ENCODE results near the gene ZNF90.
"Not testable (repeated sequence)": the region's sequence is repeated elsewhere in the genome, so short reads cannot be mapped to it uniquely, and the experiment has no call there.

ZNF90 gene

DNA sequence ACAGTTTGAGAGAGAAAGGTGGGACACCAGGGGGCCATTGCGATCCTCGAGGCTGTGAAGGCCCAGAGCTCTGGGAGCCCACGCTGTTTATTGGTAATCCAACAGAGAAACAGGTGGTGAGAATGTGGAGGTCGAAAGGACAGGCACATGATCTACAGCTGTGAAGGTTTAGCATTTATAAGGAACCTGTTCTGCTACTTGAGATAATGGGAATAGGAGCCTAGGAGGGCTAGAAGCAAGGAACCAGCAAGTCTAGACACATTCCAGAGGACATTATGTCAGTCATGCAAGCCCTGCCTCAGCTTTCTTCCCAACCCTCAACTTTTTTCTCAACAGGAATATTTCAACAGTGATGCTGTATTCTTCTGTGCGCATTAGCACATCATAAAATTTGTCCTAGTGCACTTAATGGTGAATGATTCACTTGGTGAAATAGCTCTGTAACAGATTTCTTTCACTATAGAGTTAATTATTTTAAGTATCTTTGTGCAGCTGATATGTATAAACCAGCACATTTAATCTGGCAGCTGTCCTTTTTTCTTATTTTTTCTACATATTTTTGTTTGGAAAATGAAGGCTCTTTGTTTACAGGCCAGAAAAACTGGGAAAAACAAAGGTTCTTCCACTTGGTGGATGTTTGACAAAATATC is 25.4 kb downstream of the ZNF90 start:
- DNase-seq, result no peak

DNA sequence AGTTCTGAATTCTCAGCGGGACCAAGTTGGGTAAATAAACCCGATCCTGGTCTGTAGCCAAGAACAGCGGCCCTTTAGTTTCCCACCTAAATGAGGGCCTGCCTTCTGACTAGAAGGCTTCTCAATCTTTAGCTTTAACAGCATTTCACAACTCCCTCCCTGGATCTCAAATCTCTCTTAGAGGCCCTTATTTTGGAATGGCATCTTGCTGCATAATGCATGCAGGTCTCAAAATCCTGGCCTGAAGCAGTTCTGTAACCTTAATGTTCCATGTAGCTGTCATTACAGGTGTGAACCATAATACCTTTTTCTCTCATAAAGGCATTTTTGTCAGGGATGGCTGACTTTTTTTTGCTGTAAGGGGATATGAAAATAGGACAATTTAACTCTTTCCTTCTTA is 29.5 kb downstream of the ZNF90 start:
- no peak for DNase-seq

DNA sequence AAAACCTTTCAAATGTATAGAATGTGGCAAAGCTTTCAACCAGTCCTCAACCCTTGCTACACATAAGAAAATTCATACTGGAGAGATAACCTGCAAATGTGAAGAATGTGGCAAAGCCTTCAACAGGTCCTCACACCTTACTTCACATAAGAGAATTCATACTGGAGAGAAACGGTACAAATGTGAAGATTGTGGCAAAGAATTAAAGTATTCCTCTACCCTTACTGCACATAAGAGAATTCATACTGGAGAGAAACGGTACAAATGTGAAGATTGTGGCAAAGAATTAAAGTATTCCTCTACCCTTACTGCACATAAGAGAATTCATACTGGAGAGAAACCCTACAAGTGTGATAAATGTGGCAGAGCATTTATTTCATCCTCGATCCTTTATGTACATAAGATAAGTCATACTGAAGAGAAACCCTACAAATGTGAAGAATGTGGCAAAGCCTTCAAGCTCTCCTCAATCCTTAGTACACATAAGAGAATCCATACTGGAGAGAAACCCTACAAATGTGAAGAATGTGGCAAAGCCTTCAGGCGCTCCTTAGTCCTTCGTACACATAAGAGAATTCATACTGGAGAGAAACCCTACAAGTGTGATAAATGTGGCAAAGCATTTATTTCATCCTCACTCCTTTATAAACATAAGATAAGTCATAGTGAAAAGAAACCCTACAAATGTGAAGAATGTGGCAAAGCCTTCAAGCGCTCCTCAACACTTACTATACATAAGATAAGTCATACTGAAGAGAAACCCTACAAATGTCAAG is 40.5 kb downstream of the ZNF90 start:
- not testable (repeated sequence) for DNase-seq

DNA sequence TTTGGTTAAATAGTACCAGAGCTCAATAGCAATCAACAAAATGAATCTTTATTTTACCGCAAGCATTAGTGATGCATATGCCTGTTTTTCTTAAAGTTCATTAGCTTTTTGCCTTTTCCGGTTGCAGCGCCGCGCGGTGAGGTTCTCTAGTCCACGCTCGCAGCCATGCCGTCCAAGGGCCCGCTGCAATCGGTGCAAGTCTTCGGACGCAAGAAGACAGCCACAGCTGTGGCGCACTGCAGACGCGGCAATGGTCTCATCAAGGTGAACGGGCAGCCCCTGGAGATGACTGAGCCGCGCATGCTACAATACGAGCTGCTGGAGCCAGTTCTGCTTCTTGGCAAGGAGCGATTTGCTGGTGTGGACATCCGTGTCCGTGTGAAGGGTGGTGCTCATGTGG is 47.1 kb downstream of the ZNF90 start:
- DNase-seq, result no peak

DNA sequence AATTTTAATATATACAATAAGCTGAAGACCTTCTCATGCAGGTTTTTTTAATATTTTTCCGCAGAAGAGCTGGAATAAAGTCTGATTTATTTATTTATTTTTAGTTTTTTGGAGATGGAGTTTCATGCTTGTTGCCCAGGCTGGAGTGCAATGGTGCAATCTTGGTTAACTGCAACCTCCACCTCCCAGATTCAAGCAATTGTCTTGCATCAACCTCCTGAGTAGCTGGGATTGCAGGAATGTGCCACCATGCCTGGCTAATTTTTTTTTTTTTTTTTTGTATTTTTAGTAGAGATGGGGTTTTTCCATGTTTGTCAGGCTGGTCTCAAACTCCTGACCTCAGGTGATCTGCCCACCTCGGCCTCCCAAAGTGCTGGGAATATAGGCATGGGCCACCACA is 55.1 kb downstream of the ZNF90 start:
- DNase-seq, result not testable (repeated sequence)

DNA sequence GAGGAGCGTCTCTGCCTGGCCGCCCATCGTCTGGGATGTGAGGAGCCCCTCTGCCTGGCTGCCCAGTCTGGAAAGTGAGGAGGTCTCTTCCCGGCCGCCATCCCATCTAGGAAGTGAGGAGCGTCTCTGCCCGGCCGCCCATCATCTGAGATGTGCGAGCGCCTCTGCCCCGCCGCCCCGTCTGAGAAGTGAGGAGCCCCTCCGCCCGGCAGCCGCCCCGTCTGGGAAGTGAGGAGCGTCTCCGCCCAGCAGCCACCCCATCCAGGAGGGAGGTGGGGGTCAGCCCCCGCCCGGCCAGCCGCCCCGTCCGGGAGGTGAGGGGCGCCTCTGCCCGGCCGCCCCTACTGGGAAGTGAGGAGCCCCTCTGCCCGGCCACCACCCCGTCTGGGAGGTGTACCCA is 59.9 kb downstream of the ZNF90 start:
- not testable (repeated sequence) for DNase-seq

DNA sequence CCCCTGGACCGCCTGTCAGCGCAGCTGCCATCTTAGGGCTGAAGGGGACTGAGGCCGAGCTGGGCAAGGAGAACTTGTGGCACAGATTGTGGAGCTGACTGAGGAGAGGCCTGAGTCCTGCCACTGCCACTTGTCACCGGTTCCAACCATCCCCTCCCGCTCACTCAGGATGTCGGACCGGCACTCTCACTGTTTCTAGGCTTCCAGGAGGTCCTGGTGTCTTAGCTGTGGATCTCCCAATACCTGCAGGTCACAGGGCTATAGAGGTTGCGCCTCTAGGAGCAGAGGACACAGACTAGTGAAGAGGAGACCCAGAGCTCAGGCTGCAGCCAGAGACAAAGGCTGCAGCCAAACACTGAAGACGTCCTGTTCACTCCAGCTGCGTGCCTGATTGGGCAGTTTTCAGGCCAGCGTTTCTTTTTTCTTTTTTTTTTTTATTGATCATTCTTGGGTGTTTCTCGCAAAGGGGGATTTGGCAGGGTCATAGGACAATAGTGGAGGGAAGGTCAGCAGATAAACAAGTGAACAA is 73.9 kb downstream of the ZNF90 start:
- no peak for DNase-seq

DNA sequence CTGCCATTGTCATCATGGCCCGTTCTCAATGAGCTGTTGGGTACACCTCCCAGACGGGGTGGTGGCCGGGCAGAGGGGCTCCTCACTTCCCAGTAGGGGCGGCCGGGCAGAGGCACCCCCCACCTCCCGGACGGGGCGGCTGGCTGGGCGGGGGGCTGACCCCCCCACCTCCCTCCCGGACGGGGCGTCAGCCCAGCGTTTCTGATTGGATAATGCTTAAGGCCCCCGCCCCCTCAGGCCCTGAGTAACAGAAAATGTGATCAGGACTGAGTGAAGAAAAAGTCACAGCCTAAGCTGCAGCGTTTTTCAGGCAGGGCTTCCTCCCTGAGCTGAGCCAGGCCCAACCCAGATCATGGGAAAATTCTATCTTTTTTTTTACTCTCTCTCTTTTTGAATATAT is 74.7 kb downstream of the ZNF90 start:
- not testable (repeated sequence) for DNase-seq

DNA sequence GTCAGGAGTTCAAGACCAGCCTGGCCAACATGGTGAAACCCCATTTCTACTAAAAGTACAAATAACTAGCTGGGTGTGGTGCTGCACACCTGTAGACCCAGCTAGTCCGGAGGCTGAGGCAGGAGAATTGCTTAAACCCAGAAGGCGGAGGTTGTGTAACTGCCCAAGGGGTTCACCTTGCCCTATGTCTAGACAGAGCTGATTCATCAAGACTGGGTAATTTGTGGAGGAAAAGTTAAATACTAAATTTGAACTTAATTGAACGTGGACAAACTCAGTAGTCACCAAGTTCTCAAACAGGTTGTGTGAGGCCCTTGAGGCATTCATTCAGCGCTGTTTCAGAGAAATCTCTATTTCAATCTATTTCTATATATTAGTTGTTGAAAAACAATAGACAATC is 75.5 kb downstream of the ZNF90 start:
- DNase-seq, result no peak

DNA sequence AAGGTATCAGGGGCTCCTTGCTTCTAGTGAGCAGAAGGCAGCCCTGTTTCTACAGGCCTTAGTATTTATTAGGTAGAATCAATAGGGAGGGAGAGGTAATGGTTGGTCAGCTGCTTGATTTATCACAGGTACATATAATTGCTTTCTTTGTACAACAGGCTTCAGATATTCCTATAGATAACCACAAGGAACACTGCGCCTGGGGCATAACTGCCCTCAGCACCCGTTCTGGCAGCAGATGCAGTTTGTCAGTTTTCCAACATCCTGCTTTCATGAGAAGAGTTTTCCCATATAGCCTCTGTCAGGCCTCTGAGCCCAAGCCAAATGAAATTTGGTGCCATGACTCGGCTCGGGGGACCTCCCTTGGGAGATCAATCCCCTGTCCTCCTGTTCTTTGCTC is 76.8 kb downstream of the ZNF90 start:
- DNase-seq, result no peak

DNA sequence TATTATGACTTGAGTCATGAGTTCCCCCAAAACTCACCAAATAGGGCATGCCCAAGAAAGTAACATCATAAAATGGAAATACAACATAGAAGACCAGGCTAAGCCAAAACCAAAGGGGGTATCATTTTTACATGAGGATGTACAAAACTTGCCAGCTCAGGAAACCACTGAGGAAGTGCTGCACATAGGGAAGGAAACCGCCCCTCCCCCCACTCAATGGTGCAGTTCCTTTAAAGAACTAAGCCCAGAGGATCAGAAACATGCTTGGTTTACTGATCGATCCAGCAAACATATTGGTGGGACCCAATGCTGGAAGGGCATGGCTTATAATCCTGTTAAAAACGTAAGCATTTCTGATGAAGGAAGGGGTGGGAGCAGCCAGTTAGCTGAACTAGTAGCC is 85.0 kb downstream of the ZNF90 start:
- DNase-seq, result no peak

DNA sequence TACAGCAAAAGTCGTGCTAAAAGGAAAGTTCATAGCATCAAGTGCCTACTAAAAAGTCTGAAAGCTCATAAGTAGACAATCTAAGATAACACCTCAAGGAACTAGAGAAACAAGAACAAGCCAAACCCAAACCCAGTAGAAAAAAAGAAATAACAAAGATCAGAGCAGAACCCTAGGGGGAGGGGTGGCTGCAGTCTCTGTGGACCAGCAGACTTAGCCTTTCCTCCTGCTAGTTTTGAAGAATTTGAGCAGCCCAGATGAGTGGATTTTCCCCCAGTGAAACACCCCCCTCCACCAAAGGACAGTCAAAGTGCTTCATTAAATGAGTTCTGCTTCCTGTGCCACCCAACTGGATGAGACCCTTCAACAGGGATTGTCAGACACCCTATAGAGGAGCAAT is 86.7 kb downstream of the ZNF90 start:
- DNase-seq, result no peak

DNA sequence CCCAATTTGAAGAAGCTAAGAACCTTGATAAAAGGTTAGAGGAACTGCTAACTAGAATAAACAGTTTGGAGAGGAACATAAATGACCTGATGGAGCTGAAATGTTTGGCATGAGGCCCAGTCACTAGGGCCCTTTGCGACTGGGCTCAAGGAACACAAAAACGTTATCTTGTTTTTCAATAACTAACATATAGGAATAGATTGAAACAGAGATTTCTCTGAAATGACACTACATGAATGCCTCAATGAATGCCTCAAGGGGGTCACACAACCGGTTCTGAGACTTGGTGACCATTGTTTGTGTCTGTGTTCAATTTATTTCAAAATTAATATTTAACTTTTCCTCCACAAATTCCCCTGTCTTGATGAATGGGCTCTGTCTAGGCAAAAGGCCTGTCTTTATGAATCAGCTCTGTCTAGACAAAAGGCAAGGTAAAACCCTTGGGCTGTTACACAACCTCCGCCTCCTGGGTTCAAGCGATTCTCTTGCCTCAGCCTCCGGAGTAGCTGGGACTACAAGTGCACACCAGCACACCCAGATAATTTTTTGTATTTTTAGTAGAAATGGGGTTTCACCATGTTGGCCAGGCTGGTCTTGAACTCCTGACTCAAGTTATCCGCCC is 88.3 kb downstream of the ZNF90 start:
- DNase-seq, result no peak

DNA sequence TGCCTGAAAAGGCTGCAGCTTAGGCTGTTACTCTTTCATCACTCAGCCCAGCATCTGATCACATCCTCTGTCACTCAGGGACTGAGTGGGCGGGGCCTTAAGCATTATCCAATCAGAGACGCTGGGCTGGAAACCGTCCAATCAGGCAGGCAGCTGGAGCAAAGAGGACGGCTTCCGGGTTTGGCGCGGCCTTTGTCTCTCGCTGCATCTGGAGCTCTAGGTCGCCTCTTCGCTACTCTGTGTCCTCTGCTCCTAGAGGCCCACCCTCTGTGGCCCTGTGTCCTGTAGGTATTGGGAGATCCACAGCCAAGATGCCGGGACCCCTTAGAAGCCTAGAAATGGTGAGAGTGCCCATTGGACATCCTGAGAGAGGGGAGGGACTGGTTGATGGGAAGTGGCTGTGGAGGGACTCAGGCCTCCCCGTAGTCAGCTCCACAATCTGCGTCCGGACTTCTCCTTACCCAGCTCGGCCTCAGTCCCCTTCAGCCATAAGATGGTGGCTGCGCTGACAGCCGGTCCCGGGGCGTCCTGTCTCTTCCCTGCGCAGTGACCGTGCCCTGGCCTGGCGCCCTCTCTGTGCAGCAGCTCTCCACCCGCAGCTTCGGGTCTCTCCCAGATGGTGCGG is 89.3 kb downstream of the ZNF90 start, which contains the start of gene ZNF486:
Gene ZNF486, plus strand, starts transcription at position 195 of the 625 bp plus-strand sequence. Its CDS starts 117 bp downstream, at position 312.
- DNase-seq, result peak; percentile 92

DNA sequence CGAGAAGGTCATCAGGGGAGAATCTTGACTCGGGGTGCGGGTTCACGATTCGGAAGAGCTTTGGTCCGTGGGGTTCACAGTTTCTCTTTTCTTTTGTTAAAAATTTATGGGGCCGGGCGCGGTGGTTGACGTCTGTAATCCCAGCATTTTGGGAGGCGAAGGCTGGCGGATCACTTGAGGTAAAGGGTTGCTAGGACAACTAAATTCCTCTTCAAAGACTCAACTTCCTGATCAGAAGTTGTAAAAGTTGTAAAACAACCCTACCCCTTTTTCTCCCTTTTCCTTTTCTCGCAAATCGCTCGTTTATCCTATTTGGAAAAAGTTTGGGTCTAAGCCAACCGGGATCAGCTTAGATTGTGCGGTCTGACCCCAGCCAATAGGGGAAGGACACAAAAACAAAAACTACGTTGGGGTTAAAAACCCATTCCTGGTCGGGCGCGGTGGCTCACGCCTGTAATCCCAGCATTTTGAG is 89.9 kb downstream of the ZNF90 start:
- DNase-seq, result no peak
